ENCODE results near the gene KMT2C. TPM values are rescaled to one million over a fixed set of nuclear protein-coding genes. Genes with fewer than 3 reads are reported as not detected.
"Not testable (repeated sequence)": the region's sequence is repeated elsewhere in the genome, so short reads cannot be mapped to it uniquely, and the experiment has no call there.

The KMT2C gene
- total RNA-seq, 1 donor from 2014 or later: 99.0 TPM

GRCh38 chr7:152383341-152384234, 52.2 kb downstream of the KMT2C start:
- Histone ChIP-seq H3K27ac (no peak overlapping the region), H3K36me3 (no peaks in the 10 kb centered on the region), H3K27me3 (no peaks in the 10 kb centered on the region), H3K4me3 (no peak overlapping the region), H3K9me3 (no peaks in the 10 kb centered on the region), H3K4me1 (peaks cover 7% of the 10 kb centered on the region)
- intact Hi-C loops (cut with DNase I): no loop called here
- DNase-seq (no peak), ATAC-seq (peak; percentile 65)
- TF ChIP-seq CTCF (IDR thresholded peaks at IDR 0.05): no peak

- Histone ChIP-seq H3K4me3 (no peak overlapping the region), H3K36me3 (no peaks in the 10 kb centered on the region), H3K9me3 (no peaks in the 10 kb centered on the region), H3K27ac (no peak overlapping the region), H3K4me1 (peaks cover 7% of the 10 kb centered on the region), H3K27me3 (no peaks in the 10 kb centered on the region)
- intact Hi-C loops (cut with DNase I): no loop called here
- no peak for ATAC-seq
- DNase-seq: no peak
- TF ChIP-seq CTCF (IDR thresholded peaks at IDR 0.05): no peak
Observed at GRCh38 chr7:152382244-152382643, 53.6 kb downstream of the KMT2C start.

- H3K27me3 ChIP-seq; intact Hi-C loops (cut with DNase I); H3K4me1 ChIP-seq: not testable (repeated sequence)
Observed at GRCh38 chr7:152380931-152381578, 54.7 kb downstream of the KMT2C start.

GRCh38 chr7:152378497-152378896, 57.3 kb downstream of the KMT2C start:
- DNase-seq; H3K9me3 ChIP-seq; intact Hi-C loops (cut with DNase I); H3K4me1 ChIP-seq; H3K27me3 ChIP-seq; H3K27ac ChIP-seq; H3K4me3 ChIP-seq; H3K36me3 ChIP-seq; ATAC-seq: not testable (repeated sequence)

More at GRCh38 chr7:152380931-152381578, 54.7 kb downstream of the KMT2C start:
- not testable (repeated sequence) for H3K9me3 ChIP-seq, ATAC-seq, H3K27ac ChIP-seq, H3K4me3 ChIP-seq, DNase-seq, H3K36me3 ChIP-seq

GRCh38 chr7:152376716-152377484, 58.9 kb downstream of the KMT2C start:
- H3K27ac ChIP-seq; H3K4me1 ChIP-seq; H3K4me3 ChIP-seq; intact Hi-C loops (cut with DNase I); H3K27me3 ChIP-seq; H3K9me3 ChIP-seq; DNase-seq; H3K36me3 ChIP-seq: not testable (repeated sequence)
- peak; percentile 37 for ATAC-seq

GRCh38 chr7:152370297-152370696, 65.5 kb downstream of the KMT2C start:
- DNase-seq (no peak), ATAC-seq (no peak)
- Histone ChIP-seq H3K36me3 (no peaks in the 10 kb centered on the region), H3K4me3 (no peak overlapping the region), H3K9me3 (no peaks in the 10 kb centered on the region), H3K4me1 (peaks cover 7% of the 10 kb centered on the region), H3K27ac (no peak overlapping the region), H3K27me3 (no peaks in the 10 kb centered on the region)
- no peak for TF ChIP-seq CTCF (IDR thresholded peaks at IDR 0.05)
- intact Hi-C loops (cut with DNase I): no loop called here

- Histone ChIP-seq H3K27me3 (no peaks in the 10 kb centered on the region), H3K9me3 (no peaks in the 10 kb centered on the region), H3K27ac (no peak overlapping the region), H3K4me3 (no peak overlapping the region), H3K4me1 (peaks cover 7% of the 10 kb centered on the region), H3K36me3 (no peaks in the 10 kb centered on the region)
- intact Hi-C loops (cut with DNase I): no loop called here
- ATAC-seq (no peak), DNase-seq (no peak)
- no peak for TF ChIP-seq CTCF (IDR thresholded peaks at IDR 0.05)
Observed at GRCh38 chr7:152369518-152369917, 66.3 kb downstream of the KMT2C start.
